ENCODE data around the gene BLVRB. TPM values are rescaled to one million over a fixed set of nuclear protein-coding genes. Genes with fewer than 3 reads are reported as not detected.

BLVRB gene
- total and polyA plus RNA-seq, 9 of the 15 experiments (the other 6 are each of a cell fraction or from before 2014, with no cell fraction given): 81.1 to 749 (median 331) TPM

- TF ChIP-seq ZNF431 (CRISPR knock-in tag; IDR thresholded peaks at IDR 0.05) (no peak), ZNF282 (CRISPR knock-in tag; IDR thresholded peaks at IDR 0.05) (no peak), SP2 (IDR thresholded peaks at IDR 0.05; ENCODE audit: extremely low read depth, low read depth, low read length, poor library complexity, severe bottlenecking) (peak; percentile 48), POLR3G (IDR thresholded peaks at IDR 0.05; ENCODE audit: extremely low read depth, insufficient read length, insufficient replicate concordance) (no peak), ZNF133 (CRISPR knock-in tag; IDR thresholded peaks at IDR 0.05) (no peak), TARDBP (IDR thresholded peaks at IDR 0.05) (no peak), ZNF184 (CRISPR knock-in tag; IDR thresholded peaks at IDR 0.05) (no peak), ZNF695 (CRISPR knock-in tag; IDR thresholded peaks at IDR 0.05) (no peak), MYC (IDR thresholded peaks at IDR 0.05; ENCODE audit: low read depth, low read length) (no peak; the same call in 1 of the 2 replicates), MYC (CRISPR knock-in tag; IDR thresholded peaks at IDR 0.05; ENCODE audit: borderline replicate concordance, low read depth) (no peak), ATF4 (CRISPR knock-in tag; IDR thresholded peaks at IDR 0.05) (no peak), ZSCAN29 (IDR thresholded peaks at IDR 0.05) (no peak), MCM3 (IDR thresholded peaks at IDR 0.05) (no peak), PTTG1 (tag; IDR thresholded peaks at IDR 0.05; ENCODE audit: low read depth) (no peak), ZNF124 (CRISPR knock-in tag; IDR thresholded peaks at IDR 0.05) (no peak), RAD21 (CRISPR knock-in tag; conservative IDR thresholded peaks at IDR 0.05 in 1 of 2, IDR thresholded peaks at IDR 0.05 in 1 of 2) (no peak), CBX3 (IDR thresholded peaks at IDR 0.05; ENCODE audit: borderline replicate concordance in 1 of 2, low read length in 2 of 2) (no peak; a peak in 1 of 3 replicates), ZNF143 (CRISPR knock-in tag; IDR thresholded peaks at IDR 0.05) (no peak), ZFP36 (IDR thresholded peaks at IDR 0.05; ENCODE audit: low read depth, low read length, partially characterized antibody) (no peak), SREBF2 (CRISPR knock-in tag; IDR thresholded peaks at IDR 0.05) (no peak), KAT2B (IDR thresholded peaks at IDR 0.05; ENCODE audit: low read depth, low read length) (no peak), SETDB1 (IDR thresholded peaks at IDR 0.05; ENCODE audit: low read length) (no peak), ZBTB7A (IDR thresholded peaks at IDR 0.05; ENCODE audit: borderline replicate concordance, control insufficient read depth, low read depth, low read length) (peak; percentile 93), ZEB2 (IDR thresholded peaks at IDR 0.05) (no peak), CREB3L1 (IDR thresholded peaks at IDR 0.05; ENCODE audit: borderline replicate concordance, low read depth) (no peak), MXI1 (IDR thresholded peaks at IDR 0.05; ENCODE audit: low read depth, low read length) (peak; percentile 52; the same call in 1 of the 2 replicates), ZNF507 (tag; conservative IDR thresholded peaks at IDR 0.05) (no peak), ZBED1 (IDR thresholded peaks at IDR 0.05) (no peak), MEF2D (tag; conservative IDR thresholded peaks at IDR 0.05; ENCODE audit: low read depth) (no peak)
Observed at GRCh38 chr19:40444000-40444824, 21.3 kb downstream of the BLVRB start, which contains the start of gene SERTAD3 (continued).

Measured in K562 (cell line).